Osteoblast (primary cell): ENCODE measurements around the gene NAALADL1. TPM values are rescaled to one million over a fixed set of nuclear protein-coding genes. Genes with fewer than 3 reads are reported as not detected.

ENCODE experiments used
- DNase-seq: peaks from one replicate; pipeline ENCODE4 v3.0.0; 2011; ENCODE audit warnings: low spot score, mixed read lengths; ENCODE audit not compliant: insufficient read length; ENCODE audit errors: missing footprints
- H2AFZ ChIP-seq: 2 replicates; pipeline ENCODE4 v1.6.0; 2011; ENCODE audit warnings: mild to moderate bottlenecking, low read length
- H3K27ac ChIP-seq: 2 replicates; pipeline ENCODE4 v1.5.1; 2011; ENCODE audit warnings: mild to moderate bottlenecking, low read depth, low read length, moderate library complexity
- H3K27me3 ChIP-seq: 2 replicates; pipeline ENCODE4 v1.6.0; 2012; ENCODE audit warnings: mild to moderate bottlenecking, control low read depth, inconsistent platforms, low read length, moderate library complexity; ENCODE audit not compliant: insufficient read depth
- H3K36me3 ChIP-seq: 2 replicates; pipeline ENCODE4 v1.5.1; 2011; ENCODE audit warnings: mild to moderate bottlenecking, low read length, control low read depth, moderate library complexity; ENCODE audit not compliant: insufficient read depth
- H3K4me1 ChIP-seq: 2 replicates; pipeline ENCODE4 v1.5.1; 2011; ENCODE audit warnings: mild to moderate bottlenecking, low read length, control low read depth, moderate library complexity; ENCODE audit not compliant: insufficient read depth
- H3K4me2 ChIP-seq: 2 replicates; pipeline ENCODE4 v1.6.0; 2011; ENCODE audit warnings: mild to moderate bottlenecking, low read length; ENCODE audit not compliant: insufficient read depth
- H3K4me3 ChIP-seq: fragments of 200-600 bp; sonication (generic); 3 replicates; pipeline ENCODE4 v1.5.1; 2012; ENCODE audit warnings: mild to moderate bottlenecking, low read length, inconsistent platforms; ENCODE audit not compliant: insufficient read depth
- H3K79me2 ChIP-seq: 2 replicates; pipeline ENCODE4 v1.6.0; 2012; ENCODE audit warnings: mild to moderate bottlenecking, low read length, control low read depth, inconsistent platforms; ENCODE audit not compliant: insufficient read depth
- H3K9me3 ChIP-seq: 2 replicates; pipeline ENCODE4 v1.5.1; 2011; ENCODE audit warnings: low read depth, low read length, control low read depth
- H4K20me1 ChIP-seq: 2 replicates; pipeline ENCODE4 v1.6.0; 2012; ENCODE audit warnings: mild to moderate bottlenecking, low read length, control low read depth; ENCODE audit not compliant: insufficient read depth
- total RNA-seq: library from RNA; depleted of rRNA; stranded (reverse); fragments of >200 nt; gene quantifications from 2 replicates; pipeline ENCODE4 v1.2.3, GENCODE V29; 2012
- TF ChIP-seq, protein P1 (sequence below): IDR thresholded peaks from 2 replicates; pipeline ENCODE4 v1.5.1; 2011; ENCODE audit warnings: mild to moderate bottlenecking, low read depth, low read length, moderate library complexity; ENCODE audit errors: extremely low read depth

NAALADL1 gene
- total RNA-seq, 1 donor: 17.7 TPM

DNA sequence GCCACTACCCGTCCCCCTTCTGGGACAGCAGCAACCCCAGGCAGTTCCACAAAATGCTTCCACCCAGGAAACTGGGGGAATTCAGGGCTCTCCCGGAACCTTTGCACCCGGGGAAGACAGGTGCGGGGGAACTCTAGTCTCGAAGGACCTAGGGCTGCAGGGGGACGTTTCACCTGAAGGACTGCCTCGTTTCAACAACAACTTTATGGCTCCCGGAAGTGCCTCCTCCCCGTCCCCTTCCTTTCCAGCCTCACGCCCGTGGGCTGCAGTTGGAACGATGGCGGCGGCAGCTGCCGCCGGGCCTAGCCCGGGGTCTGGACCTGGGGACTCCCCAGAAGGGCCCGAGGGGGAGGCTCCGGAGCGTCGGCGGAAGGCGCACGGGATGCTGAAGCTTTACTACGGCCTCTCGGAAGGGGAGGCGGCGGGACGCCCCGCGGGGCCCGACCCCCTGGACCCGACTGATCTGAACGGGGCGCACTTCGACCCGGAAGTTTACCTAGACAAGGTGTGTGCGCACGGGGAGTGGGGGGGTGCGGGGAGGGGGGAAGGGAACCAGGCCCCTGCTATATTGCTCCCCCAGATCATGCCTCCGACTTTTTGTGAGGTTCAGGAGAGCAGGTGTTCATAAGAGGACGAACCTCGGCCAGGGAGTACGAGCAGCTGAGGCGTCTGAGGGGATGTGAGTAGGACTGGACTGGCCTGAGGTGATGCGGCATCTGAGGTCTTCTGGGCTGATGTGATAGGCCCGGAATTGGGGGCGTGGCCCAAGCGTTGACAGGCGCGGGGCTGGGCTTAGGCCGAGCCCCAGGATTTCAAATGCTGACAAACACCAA lies 37.8 kb upstream of the NAALADL1 start, which contains the start of gene VPS51:
Gene VPS51, plus strand, starts transcription at position 241 of the 833 bp plus-strand sequence. Its CDS starts 37 bp downstream, at position 278.
- no peaks in the 10 kb centered on the region for H3K9me3 ChIP-seq
- H3K4me1 ChIP-seq: peaks cover 5% of the 10 kb centered on the region
- peak within 1 kb of the TSS; percentile 78 for H3K4me2 ChIP-seq
- H3K27me3 ChIP-seq: no peaks in the 10 kb centered on the region
- TF ChIP-seq, protein P1, sequence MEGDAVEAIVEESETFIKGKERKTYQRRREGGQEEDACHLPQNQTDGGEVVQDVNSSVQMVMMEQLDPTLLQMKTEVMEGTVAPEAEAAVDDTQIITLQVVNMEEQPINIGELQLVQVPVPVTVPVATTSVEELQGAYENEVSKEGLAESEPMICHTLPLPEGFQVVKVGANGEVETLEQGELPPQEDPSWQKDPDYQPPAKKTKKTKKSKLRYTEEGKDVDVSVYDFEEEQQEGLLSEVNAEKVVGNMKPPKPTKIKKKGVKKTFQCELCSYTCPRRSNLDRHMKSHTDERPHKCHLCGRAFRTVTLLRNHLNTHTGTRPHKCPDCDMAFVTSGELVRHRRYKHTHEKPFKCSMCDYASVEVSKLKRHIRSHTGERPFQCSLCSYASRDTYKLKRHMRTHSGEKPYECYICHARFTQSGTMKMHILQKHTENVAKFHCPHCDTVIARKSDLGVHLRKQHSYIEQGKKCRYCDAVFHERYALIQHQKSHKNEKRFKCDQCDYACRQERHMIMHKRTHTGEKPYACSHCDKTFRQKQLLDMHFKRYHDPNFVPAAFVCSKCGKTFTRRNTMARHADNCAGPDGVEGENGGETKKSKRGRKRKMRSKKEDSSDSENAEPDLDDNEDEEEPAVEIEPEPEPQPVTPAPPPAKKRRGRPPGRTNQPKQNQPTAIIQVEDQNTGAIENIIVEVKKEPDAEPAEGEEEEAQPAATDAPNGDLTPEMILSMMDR: no peak
- DNase-seq: peak; percentile 97
- H2AFZ ChIP-seq: peak within 1 kb of the TSS; percentile 92
- no peaks in the 10 kb centered on the region for H3K36me3 ChIP-seq
- peaks cover 2% of the 10 kb centered on the region for H4K20me1 ChIP-seq
- peak within 1 kb of the TSS; percentile 78 for H3K4me3 ChIP-seq
- peaks cover 22% of the 10 kb centered on the region for H3K79me2 ChIP-seq
- peak within 1 kb of the TSS; percentile 61 for H3K27ac ChIP-seq

DNA sequence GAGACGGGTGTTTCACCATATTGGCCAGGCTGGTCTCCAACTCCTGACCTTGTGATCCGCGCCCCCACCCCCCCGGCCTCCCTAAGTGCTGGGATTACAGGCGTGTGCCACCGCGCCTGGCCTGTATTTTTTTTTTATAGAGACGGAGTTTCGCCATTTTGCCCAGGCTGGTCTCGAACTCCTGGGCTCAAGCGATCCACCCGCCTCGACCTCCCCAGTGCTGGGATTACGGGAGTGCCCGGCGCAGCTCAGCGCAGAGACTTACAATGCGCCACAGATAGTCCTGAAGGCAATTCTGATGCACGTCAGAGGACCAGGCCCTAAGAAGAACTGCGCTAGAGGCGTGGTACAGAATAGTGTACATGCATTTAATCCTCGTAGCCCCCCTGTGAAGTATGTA lies 37.1 kb upstream of the NAALADL1 start:
- Histone ChIP-seq H3K4me2 (peak overlapping the region; percentile 78), H3K79me2 (peaks cover 22% of the 10 kb centered on the region), H3K9me3 (no peaks in the 10 kb centered on the region), H3K27me3 (no peaks in the 10 kb centered on the region), H2AFZ (peak overlapping the region; percentile 92), H3K4me3 (peak overlapping the region; percentile 78), H4K20me1 (peaks cover 2% of the 10 kb centered on the region), H3K27ac (no peak overlapping the region), H3K36me3 (no peaks in the 10 kb centered on the region), H3K4me1 (peaks cover 5% of the 10 kb centered on the region)
- DNase-seq: no peak
- TF ChIP-seq, protein P1: no peak

DNA sequence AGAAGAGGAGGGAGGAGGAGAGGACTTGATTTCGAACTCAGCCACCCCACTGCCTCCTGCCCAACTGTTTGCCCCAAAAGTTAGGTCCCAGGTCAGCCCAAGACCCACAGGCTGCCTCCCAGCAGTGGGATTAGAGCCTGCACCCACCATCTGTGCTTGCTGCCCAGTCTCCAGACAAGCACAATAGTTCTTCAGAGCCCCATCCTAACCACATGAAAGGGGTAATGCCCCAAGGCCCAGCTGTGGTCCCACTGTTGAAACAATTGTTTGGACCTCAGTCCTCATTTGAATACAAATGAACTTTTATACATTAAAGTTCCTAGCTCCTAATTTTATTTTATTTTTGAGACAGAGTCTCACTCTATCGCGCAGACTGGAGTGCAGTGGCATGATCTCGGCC lies 32.3 kb upstream of the NAALADL1 start:
- H3K27ac ChIP-seq: no peak overlapping the region
- DNase-seq: peak; percentile 30
- H3K4me1 ChIP-seq: peaks cover under 1% of the 10 kb centered on the region
- H3K4me3 ChIP-seq: no peak overlapping the region
- no peaks in the 10 kb centered on the region for H4K20me1 ChIP-seq
- no peak overlapping the region for H2AFZ ChIP-seq
- H3K4me2 ChIP-seq: no peak overlapping the region
- peaks cover 36% of the 10 kb centered on the region for H3K36me3 ChIP-seq
- H3K9me3 ChIP-seq: no peaks in the 10 kb centered on the region
- peaks cover 5% of the 10 kb centered on the region for H3K79me2 ChIP-seq
- TF ChIP-seq, protein P1: no peak
- no peaks in the 10 kb centered on the region for H3K27me3 ChIP-seq

DNA sequence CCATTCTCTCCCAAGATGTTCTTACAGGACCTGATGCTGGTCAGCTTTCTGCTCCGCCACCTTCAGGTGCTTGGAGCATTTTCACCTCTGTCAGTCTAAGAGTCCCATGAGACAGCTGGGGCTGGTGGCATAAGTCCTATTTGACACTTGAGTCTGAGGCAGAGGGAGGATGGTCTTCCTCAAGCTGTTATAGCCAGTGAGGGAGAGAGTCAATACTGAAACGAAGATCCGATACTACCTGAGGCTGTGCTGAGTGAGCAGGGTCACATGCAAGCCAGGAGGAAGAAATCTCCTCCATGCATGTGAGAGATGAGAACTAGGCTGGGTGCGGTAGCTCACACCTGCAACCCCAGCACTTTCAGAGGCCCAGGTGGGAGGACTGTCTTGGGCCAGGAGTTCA lies 31.3 kb upstream of the NAALADL1 start:
- TF ChIP-seq, protein P1: no peak
- Histone ChIP-seq H3K4me1 (peaks cover 10% of the 10 kb centered on the region), H2AFZ (no peak overlapping the region), H4K20me1 (no peaks in the 10 kb centered on the region), H3K27ac (no peak overlapping the region), H3K4me3 (no peak overlapping the region), H3K4me2 (no peak overlapping the region), H3K27me3 (no peaks in the 10 kb centered on the region), H3K9me3 (no peaks in the 10 kb centered on the region), H3K36me3 (peaks cover 43% of the 10 kb centered on the region), H3K79me2 (peaks cover 15% of the 10 kb centered on the region)
- DNase-seq: peak; percentile 10
